Measurements from ENCODE around the gene HNF1A. TPM values are rescaled to one million over a fixed set of nuclear protein-coding genes. Genes with fewer than 3 reads are reported as not detected.
A peak's percentile ranks its signal among the peaks of the same experiment; 100 is the strongest.

The HNF1A gene
- total and polyA plus RNA-seq, 3 experiments from 2014 or later = not detected

GRCh38 chr12:120961604-120962531, 16.5 kb upstream of the HNF1A start:
- peaks cover 3 to 14% of the 10 kb centered on the region in 2 donors for H3K27me3 Mint-ChIP-seq
- H3K36me3 ChIP-seq (ENCODE audit: insufficient read depth, low read length) = no peaks in the 10 kb centered on the region
- peaks cover 19% of the 10 kb centered on the region for H3K4me1 ChIP-seq (ENCODE audit: insufficient read depth, low read length)
- DNase-seq = no peak
- H3K27ac ChIP-seq (ENCODE audit: low read depth, low read length) = no peak overlapping the region
- no peak overlapping the region for H3K4me3 ChIP-seq (ENCODE audit: low read length)
- ChIA-PET POLR2A (no interaction called here), CTCF (interaction anchor here (1.4 to 2.5 kb wide), 2 partner anchors 10 kb away, joined by 4 to 10 read pairs; no protein-coding TSS in a partner anchor)
- peaks cover 8 to 19% (median 18%) of the 10 kb centered on the region in 3 donors for H3K4me1 Mint-ChIP-seq
- H3K27me3 ChIP-seq (ENCODE audit: insufficient read depth, low read length, poor library complexity, severe bottlenecking) = no peaks in the 10 kb centered on the region
- no peak overlapping the region for H3K4me3 Mint-ChIP-seq
- no peaks in the 10 kb centered on the region for H3K9me3 ChIP-seq (ENCODE audit: low read length)
- peaks cover 0 to 1% (median 0%) of the 10 kb centered on the region in 3 donors for H3K36me3 Mint-ChIP-seq
- peak overlapping the region in 1 of 8 donors; percentile 65 for H3K27ac Mint-ChIP-seq
- no peaks in the 10 kb centered on the region for H3K9me3 Mint-ChIP-seq

- Histone ChIP-seq H3K27me3 (ENCODE audit: insufficient read depth, low read length, poor library complexity, severe bottlenecking) (no peaks in the 10 kb centered on the region), H3K4me1 (ENCODE audit: insufficient read depth, low read length) (peaks cover 19% of the 10 kb centered on the region), H3K4me3 (ENCODE audit: low read length) (no peak overlapping the region), H3K36me3 (ENCODE audit: insufficient read depth, low read length) (no peaks in the 10 kb centered on the region), H3K27ac (ENCODE audit: low read depth, low read length) (no peak overlapping the region), H3K9me3 (ENCODE audit: low read length) (no peaks in the 10 kb centered on the region)
- H3K27ac Mint-ChIP-seq = peak overlapping the region in 2 of 8 donors; percentile 4 to 12
- peaks cover 8 to 19% (median 18%) of the 10 kb centered on the region in 3 donors for H3K4me1 Mint-ChIP-seq
- ChIA-PET POLR2A (no interaction called here), CTCF (interaction anchor here (2.5 kb wide), 1 partner anchor 9 kb away, joined by 10 read pairs; no protein-coding TSS in a partner anchor)
- H3K27me3 Mint-ChIP-seq = peaks cover 3 to 11% of the 10 kb centered on the region in 2 donors
- H3K9me3 Mint-ChIP-seq = no peaks in the 10 kb centered on the region
- peaks cover 0 to 1% (median 0%) of the 10 kb centered on the region in 3 donors for H3K36me3 Mint-ChIP-seq
- no peak for DNase-seq
- no peak overlapping the region for H3K4me3 Mint-ChIP-seq
Measured at GRCh38 chr12:120962532-120963020, 15.8 kb upstream of the HNF1A start.

- ChIA-PET POLR2A (no interaction called here), CTCF (interaction anchor here (2.5 kb wide), 1 partner anchor 7 kb away, joined by 10 read pairs; no protein-coding TSS in a partner anchor)
- Mint-ChIP-seq H3K4me1 (peaks cover 6 to 15% (median 13%) of the 10 kb centered on the region in 3 donors), H3K4me3 (no peak overlapping the region), H3K27ac (no peak overlapping the region), H3K27me3 (peaks cover 3 to 8% of the 10 kb centered on the region in 2 donors), H3K36me3 (peaks cover 0 to 1% (median 0%) of the 10 kb centered on the region in 3 donors), H3K9me3 (no peaks in the 10 kb centered on the region)
- Histone ChIP-seq H3K9me3 (ENCODE audit: low read length) (no peaks in the 10 kb centered on the region), H3K27ac (ENCODE audit: low read depth, low read length) (no peak overlapping the region), H3K4me3 (ENCODE audit: low read length) (no peak overlapping the region), H3K27me3 (ENCODE audit: insufficient read depth, low read length, poor library complexity, severe bottlenecking) (no peaks in the 10 kb centered on the region), H3K36me3 (ENCODE audit: insufficient read depth, low read length) (no peaks in the 10 kb centered on the region), H3K4me1 (ENCODE audit: insufficient read depth, low read length) (peaks cover 14% of the 10 kb centered on the region)
- DNase-seq = no peak
Measured at GRCh38 chr12:120964298-120964697, 14.0 kb upstream of the HNF1A start.

- H3K9me3 ChIP-seq (ENCODE audit: low read length) = no peaks in the 10 kb centered on the region
- peaks cover under 1 to 4% (median 3%) of the 10 kb centered on the region in 3 donors for H3K4me1 Mint-ChIP-seq
- H3K36me3 Mint-ChIP-seq = peaks cover 0 to 1% (median 0%) of the 10 kb centered on the region in 3 donors
- no peak overlapping the region for H3K27ac Mint-ChIP-seq
- H3K27me3 Mint-ChIP-seq = peaks cover 0 to 2% of the 10 kb centered on the region in 2 donors
- no peaks in the 10 kb centered on the region for H3K27me3 ChIP-seq (ENCODE audit: insufficient read depth, low read length, poor library complexity, severe bottlenecking)
- H3K9me3 Mint-ChIP-seq = no peaks in the 10 kb centered on the region
- CTCF ChIA-PET = no interaction called here
- no peak overlapping the region for H3K4me3 ChIP-seq (ENCODE audit: low read length)
- no peak overlapping the region for H3K4me3 Mint-ChIP-seq
- no peak for DNase-seq
- H3K4me1 ChIP-seq (ENCODE audit: insufficient read depth, low read length) = peaks cover 2% of the 10 kb centered on the region
- H3K27ac ChIP-seq (ENCODE audit: low read depth, low read length) = no peak overlapping the region
- POLR2A ChIA-PET = no interaction called here
- no peaks in the 10 kb centered on the region for H3K36me3 ChIP-seq (ENCODE audit: insufficient read depth, low read length)
Measured at GRCh38 chr12:120965534-120966091, 12.7 kb upstream of the HNF1A start.

GRCh38 chr12:120970310-120970709, 8.0 kb upstream of the HNF1A start:
- DNase-seq = no peak
- Mint-ChIP-seq H3K4me3 (no peak overlapping the region), H3K36me3 (no peaks in the 10 kb centered on the region), H3K4me1 (peaks cover 0 to 4% (median 2%) of the 10 kb centered on the region in 3 donors), H3K27me3 (no peaks in the 10 kb centered on the region), H3K27ac (peak overlapping the region in 2 of 8 donors; percentile 40 to 47), H3K9me3 (no peaks in the 10 kb centered on the region)
- Histone ChIP-seq H3K27ac (ENCODE audit: low read depth, low read length) (no peak overlapping the region), H3K4me3 (ENCODE audit: low read length) (no peak overlapping the region), H3K9me3 (ENCODE audit: low read length) (no peaks in the 10 kb centered on the region), H3K36me3 (ENCODE audit: insufficient read depth, low read length) (no peaks in the 10 kb centered on the region), H3K27me3 (ENCODE audit: insufficient read depth, low read length, poor library complexity, severe bottlenecking) (no peaks in the 10 kb centered on the region), H3K4me1 (ENCODE audit: insufficient read depth, low read length) (no peaks in the 10 kb centered on the region)
- CTCF ChIA-PET = interaction anchor here (1.2 to 2.5 kb wide), 2 partner anchors 7 to 63 kb away, joined by 3 to 10 read pairs; no protein-coding TSS in a partner anchor
- POLR2A ChIA-PET = no interaction called here

GRCh38 chr12:120971299-120972180, 6.8 kb upstream of the HNF1A start:
- H3K27me3 Mint-ChIP-seq = no peaks in the 10 kb centered on the region
- ChIA-PET POLR2A (no interaction called here), CTCF (interaction anchor here (0.5 to 2.6 kb wide), 37 partner anchors 8 to 786 kb away, joined by 3 to 29 read pairs (median 4); partner anchors contain the start of genes POP5 and UNC119B)
- no peak overlapping the region for H3K4me3 ChIP-seq (ENCODE audit: low read length)
- H3K27ac ChIP-seq (ENCODE audit: low read depth, low read length) = no peak overlapping the region
- no peaks in the 10 kb centered on the region for H3K36me3 ChIP-seq (ENCODE audit: insufficient read depth, low read length)
- no peaks in the 10 kb centered on the region for H3K9me3 Mint-ChIP-seq
- H3K27me3 ChIP-seq (ENCODE audit: insufficient read depth, low read length, poor library complexity, severe bottlenecking) = no peaks in the 10 kb centered on the region
- H3K36me3 Mint-ChIP-seq = no peaks in the 10 kb centered on the region
- H3K9me3 ChIP-seq (ENCODE audit: low read length) = no peaks in the 10 kb centered on the region
- no peaks in the 10 kb centered on the region for H3K4me1 ChIP-seq (ENCODE audit: insufficient read depth, low read length)
- peak overlapping the region in 1 of 8 donors; percentile 20 for H3K27ac Mint-ChIP-seq
- peak in 2 of 5 donors; percentile 48 to 66 for DNase-seq
- no peak overlapping the region for H3K4me3 Mint-ChIP-seq
- peaks cover 0 to 4% (median 2%) of the 10 kb centered on the region in 3 donors for H3K4me1 Mint-ChIP-seq

- Mint-ChIP-seq H3K27ac (peak overlapping the region in 1 of 8 donors; percentile 43), H3K4me3 (no peak overlapping the region), H3K9me3 (no peaks in the 10 kb centered on the region), H3K36me3 (no peaks in the 10 kb centered on the region), H3K4me1 (peaks cover 0 to 4% (median 2%) of the 10 kb centered on the region in 3 donors), H3K27me3 (no peaks in the 10 kb centered on the region)
- Histone ChIP-seq H3K27me3 (ENCODE audit: insufficient read depth, low read length, poor library complexity, severe bottlenecking) (no peaks in the 10 kb centered on the region), H3K4me3 (ENCODE audit: low read length) (no peak overlapping the region), H3K27ac (ENCODE audit: low read depth, low read length) (no peak overlapping the region), H3K4me1 (ENCODE audit: insufficient read depth, low read length) (no peaks in the 10 kb centered on the region), H3K9me3 (ENCODE audit: low read length) (no peaks in the 10 kb centered on the region), H3K36me3 (ENCODE audit: insufficient read depth, low read length) (no peaks in the 10 kb centered on the region)
- no peak for DNase-seq
- ChIA-PET POLR2A (interaction anchor here (0.7 kb wide), 1 partner anchor 356 kb away, joined by 6 read pairs; no protein-coding TSS in a partner anchor), CTCF (interaction anchor here (1.2 to 2.6 kb wide), 11 partner anchors 10 to 390 kb away, joined by 3 to 29 read pairs (median 9); no protein-coding TSS in a partner anchor)
Measured at GRCh38 chr12:120972870-120973543, 5.3 kb upstream of the HNF1A start.
